ENCODE data around the gene NRG3.

The NRG3 gene

GRCh38 chr10:82462910-82463551 is 588.0 kb downstream of the NRG3 start:
- H3K36me3 ChIP-seq (ENCODE audit: insufficient read depth, low read depth, low read length): no peaks in the 10 kb centered on the region
- H3K9me3 ChIP-seq (ENCODE audit: insufficient read depth, low read depth, low read length): no peaks in the 10 kb centered on the region
- H3K27me3 ChIP-seq (ENCODE audit: insufficient read depth, low read length): no peaks in the 10 kb centered on the region
- no peak overlapping the region for H3K9ac ChIP-seq (ENCODE audit: low read depth, low read length)
- no peak overlapping the region for H3K27ac ChIP-seq (ENCODE audit: low read length)
- H3K4me1 ChIP-seq (ENCODE audit: insufficient read depth, low read length): no peaks in the 10 kb centered on the region
- no peak overlapping the region for H3K4me3 ChIP-seq (ENCODE audit: low read length)

- no peak overlapping the region for H3K27ac ChIP-seq (ENCODE audit: low read length)
- H3K4me3 ChIP-seq (ENCODE audit: low read length): no peak overlapping the region
- H3K9me3 ChIP-seq (ENCODE audit: insufficient read depth, low read depth, low read length): no peaks in the 10 kb centered on the region
- H3K9ac ChIP-seq (ENCODE audit: low read depth, low read length): no peak overlapping the region
- no peaks in the 10 kb centered on the region; the same call in 1 of the 2 replicates for H3K4me1 ChIP-seq (ENCODE audit: insufficient read depth, low read length)
- no peaks in the 10 kb centered on the region for H3K27me3 ChIP-seq (ENCODE audit: insufficient read depth, low read length)
- H3K36me3 ChIP-seq (ENCODE audit: insufficient read depth, low read depth, low read length): no peaks in the 10 kb centered on the region
These were observed 588.6 kb downstream of the NRG3 start for GRCh38 chr10:82463614-82464013.

- no peaks in the 10 kb centered on the region for H3K9me3 ChIP-seq (ENCODE audit: insufficient read depth, low read depth, low read length)
- no peak overlapping the region for H3K27ac ChIP-seq (ENCODE audit: low read length)
- no peaks in the 10 kb centered on the region for H3K36me3 ChIP-seq (ENCODE audit: insufficient read depth, low read depth, low read length)
- no peak overlapping the region for H3K4me3 ChIP-seq (ENCODE audit: low read length)
- H3K9ac ChIP-seq (ENCODE audit: low read depth, low read length): no peak overlapping the region
- no peaks in the 10 kb centered on the region for H3K27me3 ChIP-seq (ENCODE audit: insufficient read depth, low read length)
- H3K4me1 ChIP-seq (ENCODE audit: insufficient read depth, low read length): peaks cover 4% of the 10 kb centered on the region
These were observed 589.3 kb downstream of the NRG3 start for GRCh38 chr10:82464191-82464818.

- Histone ChIP-seq H3K4me1 (ENCODE audit: insufficient read depth, low read length) (peaks cover 6% of the 10 kb centered on the region), H3K9me3 (ENCODE audit: insufficient read depth, low read depth, low read length) (no peaks in the 10 kb centered on the region), H3K27me3 (ENCODE audit: insufficient read depth, low read length) (no peaks in the 10 kb centered on the region), H3K27ac (ENCODE audit: low read length) (no peak overlapping the region), H3K36me3 (ENCODE audit: insufficient read depth, low read depth, low read length) (no peaks in the 10 kb centered on the region), H3K9ac (ENCODE audit: low read depth, low read length) (no peak overlapping the region), H3K4me3 (ENCODE audit: low read length) (no peak overlapping the region)
These were observed 590.0 kb downstream of the NRG3 start for GRCh38 chr10:82464966-82465365.

- Histone ChIP-seq H3K27ac (ENCODE audit: low read length) (no peak overlapping the region), H3K27me3 (ENCODE audit: insufficient read depth, low read length) (no peaks in the 10 kb centered on the region), H3K4me3 (ENCODE audit: low read length) (no peak overlapping the region), H3K4me1 (ENCODE audit: insufficient read depth, low read length) (peaks cover 6% of the 10 kb centered on the region), H3K9me3 (ENCODE audit: insufficient read depth, low read depth, low read length) (no peaks in the 10 kb centered on the region), H3K9ac (ENCODE audit: low read depth, low read length) (no peak overlapping the region), H3K36me3 (ENCODE audit: insufficient read depth, low read depth, low read length) (no peaks in the 10 kb centered on the region)
These were observed 593.5 kb downstream of the NRG3 start for GRCh38 chr10:82468453-82468852.

- Histone ChIP-seq H3K9me3 (ENCODE audit: insufficient read depth, low read depth, low read length) (no peaks in the 10 kb centered on the region), H3K9ac (ENCODE audit: low read depth, low read length) (no peak overlapping the region), H3K4me3 (ENCODE audit: low read length) (no peak overlapping the region), H3K27me3 (ENCODE audit: insufficient read depth, low read length) (no peaks in the 10 kb centered on the region), H3K36me3 (ENCODE audit: insufficient read depth, low read depth, low read length) (no peaks in the 10 kb centered on the region), H3K4me1 (ENCODE audit: insufficient read depth, low read length) (peaks cover 6% of the 10 kb centered on the region), H3K27ac (ENCODE audit: low read length) (no peak overlapping the region)
These were observed 597.7 kb downstream of the NRG3 start for GRCh38 chr10:82472406-82473335.

- H3K9me3 ChIP-seq (ENCODE audit: insufficient read depth, low read depth, low read length): no peaks in the 10 kb centered on the region
- H3K36me3 ChIP-seq (ENCODE audit: insufficient read depth, low read depth, low read length): no peaks in the 10 kb centered on the region
- no peak overlapping the region for H3K4me3 ChIP-seq (ENCODE audit: low read length)
- H3K9ac ChIP-seq (ENCODE audit: low read depth, low read length): no peak overlapping the region
- H3K27ac ChIP-seq (ENCODE audit: low read length): no peak overlapping the region
- no peaks in the 10 kb centered on the region for H3K27me3 ChIP-seq (ENCODE audit: insufficient read depth, low read length)
- H3K4me1 ChIP-seq (ENCODE audit: insufficient read depth, low read length): no peaks in the 10 kb centered on the region; the same call in 1 of the 2 replicates
These were observed 602.8 kb downstream of the NRG3 start for GRCh38 chr10:82477776-82478175.

- Histone ChIP-seq H3K4me1 (ENCODE audit: insufficient read depth, low read length) (no peaks in the 10 kb centered on the region), H3K27ac (ENCODE audit: low read length) (no peak overlapping the region), H3K36me3 (ENCODE audit: insufficient read depth, low read depth, low read length) (no peaks in the 10 kb centered on the region), H3K27me3 (ENCODE audit: insufficient read depth, low read length) (no peaks in the 10 kb centered on the region), H3K9ac (ENCODE audit: low read depth, low read length) (no peak overlapping the region), H3K4me3 (ENCODE audit: low read length) (no peak overlapping the region), H3K9me3 (ENCODE audit: insufficient read depth, low read depth, low read length) (peaks cover 3% of the 10 kb centered on the region; the same call in 1 of the 2 replicates)
These were observed 617.7 kb downstream of the NRG3 start for GRCh38 chr10:82492647-82493046.

- no peak overlapping the region for H3K9ac ChIP-seq (ENCODE audit: low read depth, low read length)
- H3K36me3 ChIP-seq (ENCODE audit: insufficient read depth, low read depth, low read length): no peaks in the 10 kb centered on the region
- peaks cover 3% of the 10 kb centered on the region; the same call in 1 of the 2 replicates for H3K9me3 ChIP-seq (ENCODE audit: insufficient read depth, low read depth, low read length)
- no peaks in the 10 kb centered on the region for H3K4me1 ChIP-seq (ENCODE audit: insufficient read depth, low read length)
- H3K27ac ChIP-seq (ENCODE audit: low read length): no peak overlapping the region
- H3K27me3 ChIP-seq (ENCODE audit: insufficient read depth, low read length): no peaks in the 10 kb centered on the region
- no peak overlapping the region for H3K4me3 ChIP-seq (ENCODE audit: low read length)
These were observed 621.1 kb downstream of the NRG3 start for GRCh38 chr10:82496114-82496513.

- Histone ChIP-seq H3K9me3 (ENCODE audit: insufficient read depth, low read depth, low read length) (peaks cover 3% of the 10 kb centered on the region; the same call in 1 of the 2 replicates), H3K27me3 (ENCODE audit: insufficient read depth, low read length) (no peaks in the 10 kb centered on the region)
These were observed 622.4 kb downstream of the NRG3 start for GRCh38 chr10:82497439-82497838.

GRCh38 chr10:82498976-82499375 is 624.0 kb downstream of the NRG3 start:
- Histone ChIP-seq H3K27ac (ENCODE audit: low read length) (no peak overlapping the region), H3K4me1 (ENCODE audit: insufficient read depth, low read length) (no peaks in the 10 kb centered on the region), H3K36me3 (ENCODE audit: insufficient read depth, low read depth, low read length) (no peaks in the 10 kb centered on the region), H3K9me3 (ENCODE audit: insufficient read depth, low read depth, low read length) (no peaks in the 10 kb centered on the region), H3K4me3 (ENCODE audit: low read length) (no peak overlapping the region), H3K9ac (ENCODE audit: low read depth, low read length) (no peak overlapping the region), H3K27me3 (ENCODE audit: insufficient read depth, low read length) (no peaks in the 10 kb centered on the region)

More at GRCh38 chr10:82497439-82497838, 622.4 kb downstream of the NRG3 start:
- Histone ChIP-seq H3K9ac (ENCODE audit: low read depth, low read length) (no peak overlapping the region), H3K4me3 (ENCODE audit: low read length) (no peak overlapping the region), H3K36me3 (ENCODE audit: insufficient read depth, low read depth, low read length) (no peaks in the 10 kb centered on the region), H3K4me1 (ENCODE audit: insufficient read depth, low read length) (no peaks in the 10 kb centered on the region), H3K27ac (ENCODE audit: low read length) (no peak overlapping the region)

All from iPS-20b (cell line).